MM.1S (cell line): Measurements from ENCODE around the gene RPS4Y1.

Experiments used
- EZH2phosphoT487 ChIP-seq: fragments of 300-600 bp; sonication (generic); IDR thresholded peaks from 2 replicates; pipeline ENCODE4 v1.6.1; 2018; ENCODE audit warnings: antibody characterized with exemption, low read length
- TF ChIP-seq, protein P1 (sequence below): fragments of 300-600 bp; sonication (generic); IDR thresholded peaks from 2 replicates; pipeline ENCODE4 v1.5.1; 2016; ENCODE audit warnings: antibody characterized with exemption, low read length, mixed read lengths

DNA sequence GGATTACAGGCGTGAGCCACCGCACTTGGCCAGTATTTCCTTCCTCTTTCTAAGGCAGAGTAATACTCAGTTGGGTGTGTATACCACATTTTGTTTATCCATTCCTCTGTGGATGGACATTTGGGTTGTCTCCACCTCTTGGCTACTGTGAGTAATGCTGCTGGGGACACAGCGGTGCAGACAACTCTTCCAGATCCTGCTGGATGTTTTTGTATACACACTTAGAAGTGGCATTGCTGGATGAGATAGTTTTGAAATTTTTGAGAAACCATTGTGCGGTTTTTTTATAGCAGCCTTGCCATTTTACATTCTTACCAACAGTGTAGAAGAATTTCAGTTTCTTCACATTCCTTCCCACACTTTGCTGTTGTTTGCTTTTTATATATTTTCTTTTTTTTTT, 16.3 kb downstream of the RPS4Y1 start:
- TF ChIP-seq, protein P1, sequence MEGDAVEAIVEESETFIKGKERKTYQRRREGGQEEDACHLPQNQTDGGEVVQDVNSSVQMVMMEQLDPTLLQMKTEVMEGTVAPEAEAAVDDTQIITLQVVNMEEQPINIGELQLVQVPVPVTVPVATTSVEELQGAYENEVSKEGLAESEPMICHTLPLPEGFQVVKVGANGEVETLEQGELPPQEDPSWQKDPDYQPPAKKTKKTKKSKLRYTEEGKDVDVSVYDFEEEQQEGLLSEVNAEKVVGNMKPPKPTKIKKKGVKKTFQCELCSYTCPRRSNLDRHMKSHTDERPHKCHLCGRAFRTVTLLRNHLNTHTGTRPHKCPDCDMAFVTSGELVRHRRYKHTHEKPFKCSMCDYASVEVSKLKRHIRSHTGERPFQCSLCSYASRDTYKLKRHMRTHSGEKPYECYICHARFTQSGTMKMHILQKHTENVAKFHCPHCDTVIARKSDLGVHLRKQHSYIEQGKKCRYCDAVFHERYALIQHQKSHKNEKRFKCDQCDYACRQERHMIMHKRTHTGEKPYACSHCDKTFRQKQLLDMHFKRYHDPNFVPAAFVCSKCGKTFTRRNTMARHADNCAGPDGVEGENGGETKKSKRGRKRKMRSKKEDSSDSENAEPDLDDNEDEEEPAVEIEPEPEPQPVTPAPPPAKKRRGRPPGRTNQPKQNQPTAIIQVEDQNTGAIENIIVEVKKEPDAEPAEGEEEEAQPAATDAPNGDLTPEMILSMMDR, result no peak
- TF ChIP-seq EZH2phosphoT487, result no peak
